Stimulated activated CD4-positive, alpha-beta T cell treated with anti-CD3 and anti-CD28 coated beads, Interleukin-12 subunit alpha, Interleukin-12 subunit beta, amount 100 ng/mL, for 24 hours (primary cell): Measurements from ENCODE around the gene OR8D1.

Experiments
- DNase-seq, 2 experiments: peaks; one replicate each; pipeline ENCODE4 v3.0.0-alpha.2; 2020; ENCODE audit warnings: low read depth in 2 of 2

OR8D1 gene

GRCh38 chr11:124313849-124314248, at the start of gene OR8D1:
Gene OR8D1 (minus strand): TSS chr11:124313949. CDS start chr11:124310766, 3,183 bp downstream.
- no peak for DNase-seq

DNA sequence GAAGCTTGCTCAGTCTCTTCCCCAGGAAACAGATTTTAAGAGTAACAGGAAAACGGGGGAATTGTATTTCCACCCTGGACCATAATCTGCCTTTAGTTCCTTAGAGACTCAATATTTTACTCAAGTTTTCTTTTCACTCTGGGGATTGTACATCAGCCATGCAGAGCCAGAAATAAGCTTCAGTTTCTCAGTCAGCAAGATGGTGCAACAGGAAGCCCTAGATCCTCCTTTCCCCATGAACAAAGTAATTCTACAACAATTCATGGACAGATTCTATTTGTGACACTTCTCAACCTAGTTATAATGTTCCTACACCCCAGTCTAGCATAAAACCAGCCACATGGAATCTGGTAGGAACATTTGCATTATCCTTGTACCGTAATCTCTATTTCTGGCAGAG, 45.8 kb upstream of the OR8D1 start:
- DNase-seq, result no peak

- no peak for DNase-seq
Observed at GRCh38 chr11:124346311-124346955, 32.7 kb upstream of the OR8D1 start.

DNA sequence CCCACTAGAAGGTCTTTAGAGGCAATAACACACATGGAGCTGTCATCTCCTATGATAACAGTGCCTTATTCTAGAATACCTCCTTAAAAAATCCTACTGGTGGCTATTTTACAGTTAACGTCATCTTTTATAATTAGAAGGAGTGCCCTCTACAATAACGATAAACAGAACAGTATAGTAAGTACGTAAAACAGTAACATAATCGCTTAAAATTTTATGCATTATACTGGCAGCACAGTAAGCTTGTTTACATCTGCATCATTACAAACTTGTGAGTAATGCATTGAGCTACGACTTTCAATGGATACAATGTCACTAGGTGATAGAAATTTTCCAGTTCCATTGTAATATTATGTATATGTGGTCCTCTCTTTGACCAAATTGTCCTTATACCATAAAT, 30.6 kb upstream of the OR8D1 start:
- no peak for DNase-seq

DNA sequence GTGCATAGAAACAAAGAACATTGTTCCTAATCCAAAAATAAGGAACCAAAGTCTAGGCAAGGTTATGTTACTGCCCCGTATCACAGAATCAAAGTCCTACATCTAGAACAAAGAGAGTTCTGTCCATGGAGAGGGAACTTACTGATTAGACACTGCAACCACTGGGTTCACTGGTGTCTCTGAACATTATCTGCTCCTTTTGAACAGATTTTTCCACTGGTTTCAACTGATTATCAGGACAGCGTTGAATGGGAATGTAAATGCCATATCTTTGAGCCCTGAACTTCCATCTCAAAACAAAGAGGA, 26.3 kb upstream of the OR8D1 start:
- no peak for DNase-seq

GRCh38 chr11:124339396-124340141, 25.8 kb upstream of the OR8D1 start:
- no peak for DNase-seq

GRCh38 chr11:124331873-124332272, 18.1 kb upstream of the OR8D1 start:
- no peak for DNase-seq

DNA sequence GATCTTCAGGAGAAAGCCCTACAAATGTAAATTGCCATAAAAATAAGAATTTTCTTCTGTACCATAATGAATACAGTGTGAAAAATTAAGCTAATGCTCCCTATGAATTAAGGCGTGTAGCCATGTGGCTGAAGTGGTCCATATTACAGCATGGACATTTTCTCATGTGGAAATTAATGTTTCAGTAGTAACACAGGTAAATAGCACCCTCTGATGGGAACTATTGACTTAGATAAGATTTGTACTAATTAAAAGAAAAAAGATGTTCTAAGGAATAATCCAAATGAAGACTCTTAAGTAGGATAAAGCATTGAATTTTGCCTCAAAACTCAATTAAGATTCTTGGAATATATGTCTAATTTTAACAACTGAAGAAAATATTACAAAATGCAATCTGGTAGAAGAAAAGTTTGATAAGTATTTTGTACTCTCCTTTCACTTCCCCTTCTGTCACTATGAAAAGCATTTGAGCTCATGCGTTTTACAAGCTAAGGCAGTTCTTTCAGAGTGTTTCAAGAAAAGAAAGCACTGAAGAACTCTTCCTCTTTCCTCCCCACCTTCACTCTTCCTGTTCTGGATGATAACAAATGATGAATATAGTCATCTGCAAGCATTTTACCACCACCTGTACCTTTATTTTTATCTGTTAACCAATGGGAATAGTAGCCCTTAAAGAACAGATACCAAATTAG, 16.2 kb upstream of the OR8D1 start:
- DNase-seq, result no peak

DNA sequence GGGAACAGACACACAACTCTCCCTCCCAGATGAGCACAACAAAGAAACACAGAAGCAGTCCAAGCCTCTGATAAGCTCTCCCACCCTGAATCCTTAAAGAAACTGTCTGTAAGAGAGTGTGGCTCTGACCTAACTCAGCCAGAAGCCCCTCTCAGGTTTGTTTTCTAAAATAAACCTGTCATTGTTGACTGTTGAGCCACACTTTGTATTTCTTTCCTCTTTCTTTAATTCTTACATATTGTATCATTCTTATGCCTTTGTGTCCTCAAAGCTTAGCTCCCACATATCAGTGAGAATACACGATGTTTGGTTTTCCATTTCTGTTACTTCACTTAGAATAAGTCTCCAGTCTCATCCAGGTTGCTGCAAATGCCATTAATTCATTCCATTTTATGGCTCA, 14.0 kb upstream of the OR8D1 start:
- no peak for DNase-seq

GRCh38 chr11:124322356-124322755, 8.6 kb upstream of the OR8D1 start:
- DNase-seq, result no peak

DNA sequence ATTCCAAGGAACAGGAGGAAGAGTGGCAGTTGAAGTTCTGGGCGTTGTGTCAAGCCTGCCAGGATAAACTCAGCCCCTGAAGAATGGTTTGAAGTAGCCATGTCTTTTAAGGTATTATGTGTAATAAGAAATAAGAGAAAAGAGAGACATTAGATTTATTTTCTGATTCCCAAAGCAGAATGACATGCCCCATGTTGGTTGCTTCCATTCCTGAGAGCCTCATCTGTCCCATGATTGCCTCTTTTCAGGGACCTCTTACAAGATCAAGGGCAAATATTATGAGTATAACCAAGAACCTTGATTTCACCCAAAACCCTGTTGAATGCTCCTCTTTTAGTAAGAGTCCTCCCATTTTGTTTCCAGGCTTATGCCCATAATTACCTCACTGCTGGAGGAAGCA, 6.3 kb upstream of the OR8D1 start, which contains the start of gene OR8D2:
OR8D2 (minus strand) TSS at position 101 of the 400 bp plus-strand sequence; CDS start at position 101, 0 bp downstream.
- no peak for DNase-seq

DNA sequence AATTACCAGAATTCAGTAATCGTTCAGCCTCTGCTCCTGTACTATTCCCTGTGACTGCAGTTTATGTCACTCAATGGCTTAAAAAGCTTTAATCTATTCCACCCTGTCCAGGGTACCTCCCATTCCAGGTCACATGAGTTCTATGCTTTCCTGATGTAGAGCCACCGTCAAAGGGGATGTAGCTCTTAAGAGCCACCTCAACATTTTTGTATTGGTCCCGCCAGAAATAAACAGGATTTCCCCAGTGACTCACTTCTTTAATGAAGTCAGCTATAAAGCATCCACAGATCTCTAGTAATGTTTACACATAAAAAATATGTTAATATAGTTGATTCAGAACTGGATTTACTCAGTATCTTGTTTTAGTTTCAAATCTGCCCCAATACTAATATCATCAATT, 1.3 kb upstream of the OR8D1 start:
- DNase-seq, result no peak

- DNase-seq, result no peak
Observed at GRCh38 chr11:124313131-124313530, 618 bp downstream of the OR8D1 start.

DNA sequence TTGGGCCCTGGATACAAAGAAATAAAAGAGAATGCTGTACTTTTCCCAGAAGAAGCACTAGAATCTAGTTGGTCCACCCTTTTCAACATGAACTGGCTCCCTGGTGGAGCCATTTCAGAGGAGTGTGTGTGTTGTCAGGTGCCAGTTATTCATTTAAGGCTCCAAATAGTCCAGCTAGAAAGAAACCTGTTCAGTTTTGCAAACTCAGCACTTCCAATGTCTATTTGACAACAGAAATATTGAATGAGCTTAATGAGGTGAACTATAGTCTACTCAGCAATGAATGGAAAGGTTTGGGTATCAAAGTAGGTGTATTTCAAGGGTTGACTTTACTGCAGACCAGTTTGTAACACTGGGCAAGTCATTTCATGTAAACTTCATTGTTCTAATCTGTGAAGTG, 2.1 kb downstream of the OR8D1 start:
- DNase-seq, result no peak

DNA sequence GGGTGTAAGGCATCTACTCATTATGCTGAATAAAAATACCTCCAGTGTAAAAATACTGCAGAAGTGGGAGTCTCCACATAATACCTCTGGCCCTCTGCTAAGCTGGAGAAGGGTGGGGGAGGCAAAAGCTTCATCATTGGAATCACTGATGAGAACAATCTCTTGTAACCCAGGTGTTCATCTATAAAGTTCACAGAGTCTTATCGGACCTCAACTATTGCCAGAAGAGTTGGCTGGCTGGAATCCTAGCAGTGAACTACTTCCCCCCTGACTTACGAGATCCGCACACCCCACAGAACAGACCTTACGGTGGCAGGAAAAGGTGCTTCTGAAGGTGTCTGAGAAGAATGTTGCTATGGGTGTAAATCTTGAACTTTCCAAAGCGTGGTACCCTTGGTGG, 2.5 kb downstream of the OR8D1 start:
- no peak for DNase-seq

DNA sequence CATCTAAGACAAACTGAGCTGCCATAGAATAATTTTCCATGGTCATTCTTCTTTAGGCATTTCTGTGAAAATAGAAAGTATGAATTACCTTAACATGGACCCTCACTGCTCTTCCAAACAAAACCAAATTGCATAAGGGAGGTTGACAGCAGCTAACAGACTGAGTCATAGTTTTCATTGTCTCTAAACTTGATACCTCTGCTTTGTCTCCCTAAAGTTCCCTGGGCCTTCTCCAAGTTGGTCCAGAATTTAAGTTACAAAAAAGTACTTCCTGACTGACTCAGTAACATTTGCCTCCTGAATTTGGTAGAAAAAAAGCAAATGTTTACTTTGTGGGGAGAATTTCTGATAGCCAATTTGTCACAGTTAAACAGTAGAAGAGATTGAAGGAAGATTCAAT, 3.0 kb downstream of the OR8D1 start:
- no peak for DNase-seq

- DNase-seq, result no peak
Observed at GRCh38 chr11:124307093-124307492, 6.7 kb downstream of the OR8D1 start.

GRCh38 chr11:124302347-124303125, 11.2 kb downstream of the OR8D1 start:
- DNase-seq, result no peak

- no peak for DNase-seq
Observed at GRCh38 chr11:124301548-124301947, 12.2 kb downstream of the OR8D1 start.

GRCh38 chr11:124297921-124298320, 15.8 kb downstream of the OR8D1 start:
- no peak for DNase-seq

- no peak for DNase-seq
Observed at GRCh38 chr11:124296016-124296415, 17.7 kb downstream of the OR8D1 start.

- no peak for DNase-seq
Observed at GRCh38 chr11:124294687-124295086, 19.1 kb downstream of the OR8D1 start.
